SU-DHL-6 (cell line): ENCODE data around the gene ANKRD34A.

Experiments
- CTCF ChIP-seq: fragments of 200-600 bp; sonication (generic); IDR thresholded peaks from one replicate; pipeline ENCODE4 v1.5.1; 2017; ENCODE audit warnings: antibody characterized with exemption, mild to moderate bottlenecking, low read length, moderate library complexity; ENCODE audit not compliant: insufficient read depth, poor library complexity, severe bottlenecking
- EZH2phosphoT487 ChIP-seq: fragments of 200-600 bp; sonication (generic), shearing (Covaris generic); conservative IDR thresholded peaks from 2 replicates; pipeline ENCODE4 v1.6.1; 2018; ENCODE audit warnings: mild to moderate bottlenecking, antibody characterized with exemption, low read length, moderate library complexity, mixed read lengths

- TF ChIP-seq CTCF (no peak), EZH2phosphoT487 (no peak)
These were observed 3.3 kb downstream of the ANKRD34A start for GRCh38 chr1:145961109-145961424.
